HG03460 (cell line): ENCODE measurements around the gene PIP5K1B.

Experiments
- ATAC-seq: cut with Tn5 transposase; IDR thresholded peaks from one replicate; pipeline ENCODE4 v1.9.1; 2021; ENCODE audit not compliant: unreplicated experiment

PIP5K1B gene

GRCh38 chr9:68762570-68762969, 57.5 kb downstream of the PIP5K1B start:
- no peak for ATAC-seq

GRCh38 chr9:68763104-68763503, 58.1 kb downstream of the PIP5K1B start:
- ATAC-seq: no peak

- ATAC-seq: no peak
Measured at GRCh38 chr9:68768619-68769018, 63.6 kb downstream of the PIP5K1B start.

GRCh38 chr9:68769852-68770251, 64.8 kb downstream of the PIP5K1B start:
- no peak for ATAC-seq

GRCh38 chr9:68771376-68771775, 66.3 kb downstream of the PIP5K1B start:
- ATAC-seq: no peak

GRCh38 chr9:68775003-68775730, 70.1 kb downstream of the PIP5K1B start:
- ATAC-seq: no peak

GRCh38 chr9:68777070-68777763, 72.2 kb downstream of the PIP5K1B start:
- no peak for ATAC-seq

GRCh38 chr9:68778635-68779034, 73.6 kb downstream of the PIP5K1B start:
- no peak for ATAC-seq

- peak; percentile 79 for ATAC-seq
Measured at GRCh38 chr9:68779558-68780379, 74.7 kb downstream of the PIP5K1B start.

GRCh38 chr9:68780380-68780712, 75.3 kb downstream of the PIP5K1B start:
- ATAC-seq: no peak

- ATAC-seq: no peak
Measured at GRCh38 chr9:68780720-68781119, 75.7 kb downstream of the PIP5K1B start.

- no peak for ATAC-seq
Measured at GRCh38 chr9:68781928-68782327, 76.9 kb downstream of the PIP5K1B start.

- no peak for ATAC-seq
Measured at GRCh38 chr9:68782546-68782945, 77.5 kb downstream of the PIP5K1B start.

- no peak for ATAC-seq
Measured at GRCh38 chr9:68785965-68786364, 80.9 kb downstream of the PIP5K1B start.

- no peak for ATAC-seq
Measured at GRCh38 chr9:68791169-68791568, 86.1 kb downstream of the PIP5K1B start.

- peak; percentile 95 for ATAC-seq
Measured at GRCh38 chr9:68793605-68794343, 88.7 kb downstream of the PIP5K1B start.

- no peak for ATAC-seq
Measured at GRCh38 chr9:68794898-68795297, 89.9 kb downstream of the PIP5K1B start.

- ATAC-seq: no peak
Measured at GRCh38 chr9:68795411-68795810, 90.4 kb downstream of the PIP5K1B start.

GRCh38 chr9:68797116-68797515, 92.1 kb downstream of the PIP5K1B start:
- ATAC-seq: no peak

GRCh38 chr9:68798423-68798822, 93.4 kb downstream of the PIP5K1B start:
- no peak for ATAC-seq

- no peak for ATAC-seq
Measured at GRCh38 chr9:68800836-68801235, 95.8 kb downstream of the PIP5K1B start.
